Raji (cell line): Measurements from ENCODE around the gene SCTR.

Source experiments
- POLR2A ChIP-seq: IDR thresholded peaks from 2 replicates; pipeline ENCODE4 v1.6.1; 2011; ENCODE audit warnings: low read depth, low read length, control low read depth; ENCODE audit not compliant: insufficient read depth

SCTR gene

DNA sequence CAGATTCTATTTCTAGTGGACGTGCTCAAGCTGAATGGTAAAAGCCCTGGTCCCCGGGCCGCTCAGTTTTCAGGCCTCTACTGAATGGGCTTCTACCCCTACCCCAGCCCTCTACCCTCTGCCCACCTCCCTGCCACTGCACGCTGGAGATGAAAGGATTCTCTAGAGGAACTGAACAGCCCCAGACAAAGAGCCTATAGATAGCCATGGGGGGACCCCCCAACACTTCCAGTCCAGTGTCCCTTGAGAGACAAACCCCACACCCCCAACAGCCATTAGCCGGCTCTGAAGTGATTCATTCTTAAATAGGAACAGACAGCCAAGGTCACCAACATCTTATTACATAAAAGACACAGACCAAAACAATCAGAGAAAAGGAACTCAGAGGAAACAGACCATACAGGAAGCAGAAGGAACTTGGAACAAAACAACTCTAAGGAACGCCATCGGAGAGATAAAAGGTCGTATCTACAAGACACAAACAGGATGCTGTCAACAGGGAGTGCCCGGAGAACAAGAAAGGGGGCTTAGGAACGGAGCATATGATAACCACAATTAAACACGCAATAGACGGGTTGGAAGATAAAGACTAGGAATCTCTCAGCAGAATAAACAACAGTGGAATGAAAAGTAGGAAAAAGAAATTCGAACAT, 69.1 kb downstream of the SCTR start:
- TF ChIP-seq POLR2A = no peak

DNA sequence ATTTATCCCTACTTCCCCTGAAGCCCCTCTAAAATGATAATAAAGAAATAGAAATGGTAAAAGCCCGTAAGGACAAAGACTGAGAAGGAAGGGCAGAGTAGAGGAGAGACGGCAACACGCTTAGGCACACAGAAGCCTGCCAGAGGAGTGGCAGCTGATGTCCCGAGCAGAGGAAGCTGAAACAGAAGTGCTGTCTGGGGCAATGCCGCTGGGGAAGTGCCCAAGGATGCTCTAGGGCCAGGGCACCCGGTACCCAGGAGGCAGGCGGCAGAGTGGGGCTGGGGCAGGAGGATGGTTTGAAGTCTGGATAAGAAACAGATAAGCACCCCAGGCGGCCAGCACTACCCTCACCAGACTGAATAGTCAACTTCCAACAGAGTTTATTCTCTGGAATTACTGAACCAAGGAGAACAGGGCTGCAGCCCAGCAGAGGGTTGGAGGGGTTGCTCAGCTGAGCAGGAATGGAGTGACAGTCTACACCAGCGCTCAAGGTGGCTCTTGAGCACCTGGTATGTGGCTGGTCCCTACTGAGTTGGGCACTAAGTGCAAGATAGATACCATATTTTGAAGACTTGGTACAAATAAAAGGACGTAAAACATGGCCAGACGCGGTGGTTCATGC, 70.2 kb downstream of the SCTR start:
- TF ChIP-seq POLR2A = no peak

DNA sequence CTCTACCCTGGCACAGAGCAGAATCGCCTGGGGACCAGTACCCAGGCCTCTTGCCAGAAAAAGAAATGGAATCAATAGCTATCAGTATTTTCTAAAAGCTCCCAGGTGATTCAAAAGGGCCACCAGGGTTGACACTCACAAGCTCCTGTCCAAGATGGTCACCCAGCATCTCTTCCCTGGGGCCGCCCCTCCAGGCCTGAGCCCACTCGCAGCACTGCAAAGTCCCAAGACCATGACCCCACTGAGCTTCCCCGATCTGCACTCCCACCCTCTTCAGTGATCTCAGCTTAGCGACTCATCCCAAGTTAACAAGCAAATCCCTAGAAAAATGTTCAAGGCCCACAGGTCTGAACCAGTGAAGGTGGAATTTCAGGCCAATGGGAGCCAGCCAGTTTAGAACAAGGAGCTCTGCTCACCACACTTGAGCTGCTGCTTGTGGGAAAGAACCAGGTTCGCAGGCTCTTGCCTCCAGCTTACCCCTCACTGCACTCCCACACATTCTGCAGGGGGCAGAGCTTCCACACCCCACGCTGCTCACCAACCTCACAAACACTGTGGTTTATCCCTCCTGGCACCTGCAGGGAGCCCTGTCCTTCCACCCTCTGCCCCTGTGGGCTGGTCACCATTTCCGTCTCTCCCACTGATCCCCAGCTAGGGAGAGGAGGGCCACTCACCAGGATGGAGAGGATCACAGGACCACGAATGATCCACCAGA, 72.8 kb downstream of the SCTR start:
- TF ChIP-seq POLR2A = no peak

DNA sequence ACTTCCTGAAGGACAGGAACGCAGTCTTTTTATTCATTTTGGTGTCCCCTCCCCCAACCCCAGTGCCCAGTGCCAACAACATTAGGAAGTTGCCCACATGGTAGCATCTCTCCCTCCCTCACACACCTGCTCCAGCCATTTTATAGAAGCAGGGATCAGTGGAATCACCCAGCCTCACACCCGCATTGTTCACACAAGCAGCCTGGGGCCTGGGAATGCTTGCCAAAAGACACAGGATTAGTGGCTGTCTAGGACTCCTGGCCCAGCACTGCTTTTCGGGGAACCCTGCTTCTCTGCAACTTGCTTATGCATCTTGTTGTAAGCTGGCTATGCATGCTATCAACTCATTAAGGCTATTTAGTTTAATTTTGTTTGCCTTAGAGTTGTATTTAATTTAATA, 74.8 kb downstream of the SCTR start:
- TF ChIP-seq POLR2A = no peak

DNA sequence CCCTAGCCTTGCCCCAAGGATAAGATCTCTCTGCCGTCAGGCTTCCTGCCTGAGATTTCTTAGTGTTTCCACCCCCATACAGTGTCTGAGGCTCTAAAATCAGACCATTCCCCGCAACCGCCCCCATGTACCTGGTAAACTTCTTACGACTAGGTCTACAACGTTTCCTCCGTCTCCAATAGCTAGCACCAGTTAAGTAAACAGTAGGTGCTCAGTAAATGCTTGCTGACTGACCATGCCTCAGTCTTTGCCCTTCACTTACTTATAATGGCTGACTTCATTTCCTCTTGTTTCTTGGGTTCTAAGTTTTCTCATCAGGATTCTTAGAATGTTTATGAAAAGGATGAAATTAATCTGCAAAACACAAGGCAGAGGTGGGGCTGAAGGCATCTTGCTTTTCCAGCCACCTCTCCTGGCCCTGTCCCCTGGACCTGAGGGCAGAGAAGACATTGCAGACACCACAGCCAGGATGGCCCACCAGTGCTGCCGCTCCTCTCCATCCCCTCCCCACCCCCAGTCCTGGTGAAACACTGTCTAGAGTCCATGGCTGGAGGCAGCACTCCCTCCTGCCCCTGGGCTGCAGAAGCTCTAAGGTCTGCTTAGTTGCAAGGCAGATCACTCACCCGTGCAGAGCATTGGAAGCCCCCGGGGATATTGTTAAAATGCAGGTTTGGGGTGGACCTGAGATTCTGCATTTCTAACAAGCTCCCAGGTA, 75.7 kb downstream of the SCTR start:
- TF ChIP-seq POLR2A = no peak

DNA sequence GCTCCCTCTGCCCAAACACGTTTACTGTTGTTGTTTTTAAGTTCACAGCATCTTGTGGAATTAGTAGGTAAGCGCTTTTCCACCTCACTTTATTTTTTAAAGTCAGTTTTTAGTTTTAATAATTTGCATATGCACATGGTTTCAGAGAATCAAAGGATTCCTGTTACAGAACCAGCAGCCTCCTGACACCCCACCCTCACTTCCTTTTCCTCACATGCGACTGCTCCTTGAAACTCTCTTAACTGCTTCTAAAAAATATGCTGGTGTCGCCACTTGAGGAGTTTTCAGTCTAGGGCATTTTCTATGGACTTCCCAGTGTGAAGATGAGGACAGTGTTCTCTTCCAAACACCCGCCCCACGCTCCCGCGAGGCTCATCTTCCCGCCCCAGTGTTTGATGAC, 78.2 kb downstream of the SCTR start:
- no peak for TF ChIP-seq POLR2A

DNA sequence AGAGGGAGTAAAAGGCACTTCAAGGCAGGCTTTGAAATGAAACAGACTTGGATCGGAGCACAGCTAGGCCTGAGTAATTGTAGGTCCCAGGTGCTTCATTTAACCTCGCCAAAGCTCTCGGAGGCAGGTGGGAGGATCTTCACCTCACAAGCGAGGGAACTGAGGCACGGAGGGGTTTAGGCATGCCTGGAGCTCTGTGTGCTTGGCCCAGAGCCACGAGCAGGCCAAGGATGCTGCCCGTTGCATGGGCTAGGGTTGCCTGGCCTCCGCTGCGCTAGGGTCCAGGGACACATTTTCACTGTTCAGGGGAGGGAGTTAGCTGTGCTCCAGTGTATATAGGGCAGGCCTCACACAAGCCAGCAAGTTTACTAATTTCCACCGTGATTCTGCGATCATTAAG, 81.4 kb downstream of the SCTR start:
- TF ChIP-seq POLR2A = no peak

DNA sequence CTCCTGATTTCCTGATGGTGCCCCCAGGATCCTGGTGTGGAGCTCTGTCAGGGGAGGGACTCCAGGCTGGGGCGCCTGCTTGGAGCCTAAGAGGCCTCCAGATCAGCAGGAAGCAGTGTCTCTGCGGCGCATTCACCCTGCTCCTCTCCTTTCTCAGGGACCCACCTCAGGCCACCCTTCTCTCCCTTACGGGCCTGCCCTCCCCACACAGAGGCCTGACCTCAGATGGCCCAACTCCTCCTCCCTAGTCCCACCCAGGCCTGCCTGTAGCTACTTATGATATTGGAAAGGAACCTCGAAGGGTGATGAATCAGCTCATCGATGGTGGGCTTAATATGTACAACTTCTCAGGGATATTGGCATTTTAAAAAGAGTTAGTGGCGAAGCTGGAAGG, 82.1 kb downstream of the SCTR start:
- TF ChIP-seq POLR2A = no peak

DNA sequence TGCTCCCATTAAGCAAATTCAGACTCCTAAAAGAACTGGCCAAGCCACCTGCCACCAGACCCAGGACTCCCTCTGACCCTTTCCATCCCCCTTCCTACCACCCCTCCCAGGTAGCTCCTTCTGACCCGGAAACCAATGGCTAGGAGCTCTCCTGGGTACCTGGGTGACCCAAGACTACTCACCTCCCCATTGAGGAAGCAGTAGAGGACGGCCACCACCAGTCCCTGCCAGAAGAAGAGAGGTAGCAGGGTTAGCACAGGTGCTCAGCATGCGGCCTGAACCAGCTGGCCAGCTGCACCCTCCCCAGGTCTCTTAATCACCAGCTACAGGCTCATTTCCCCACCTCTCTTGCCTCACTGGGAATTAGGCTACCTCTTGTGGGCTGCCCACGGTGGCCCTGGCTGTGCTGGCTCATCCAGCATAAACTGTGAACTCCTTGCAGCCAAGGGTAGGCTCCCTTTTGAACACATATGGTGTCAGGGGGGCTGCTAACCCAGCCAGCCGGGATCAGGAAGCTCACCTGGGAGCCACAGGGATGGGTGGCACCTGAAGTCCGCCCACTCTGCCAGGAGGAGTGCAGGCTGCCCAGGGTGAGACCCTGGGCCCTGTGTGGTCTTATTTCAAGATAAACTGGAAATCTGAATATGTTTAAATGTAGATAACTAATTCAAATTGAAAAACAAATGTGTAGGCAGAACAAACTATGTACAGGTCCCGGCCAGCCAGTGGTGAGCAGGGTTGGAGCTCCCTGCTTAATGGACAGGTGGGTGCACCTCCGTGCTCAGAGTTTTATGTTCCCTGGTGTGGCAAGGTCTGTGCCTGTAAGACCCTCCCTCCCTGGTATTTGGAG, 82.7 kb downstream of the SCTR start:
- TF ChIP-seq POLR2A = no peak

DNA sequence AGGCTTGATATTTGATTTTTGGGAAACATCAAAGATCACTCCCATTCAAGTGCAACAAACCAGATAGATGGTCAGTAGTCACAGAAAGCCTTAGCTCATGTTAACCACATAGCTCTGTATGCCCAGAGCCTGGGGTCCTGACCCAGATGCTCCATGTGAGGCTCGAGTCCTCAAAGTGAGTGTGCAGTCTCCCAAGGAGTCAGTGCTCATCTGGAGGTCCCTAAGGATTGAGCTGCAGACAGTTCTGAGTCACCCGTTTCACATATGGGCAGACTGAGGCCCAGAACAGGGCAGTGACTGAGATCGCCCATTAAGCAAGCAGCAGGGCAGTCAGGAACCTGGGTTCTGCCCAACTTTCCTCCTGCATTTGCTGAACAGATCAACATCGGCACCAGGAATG, 83.4 kb downstream of the SCTR start:
- TF ChIP-seq POLR2A = no peak

DNA sequence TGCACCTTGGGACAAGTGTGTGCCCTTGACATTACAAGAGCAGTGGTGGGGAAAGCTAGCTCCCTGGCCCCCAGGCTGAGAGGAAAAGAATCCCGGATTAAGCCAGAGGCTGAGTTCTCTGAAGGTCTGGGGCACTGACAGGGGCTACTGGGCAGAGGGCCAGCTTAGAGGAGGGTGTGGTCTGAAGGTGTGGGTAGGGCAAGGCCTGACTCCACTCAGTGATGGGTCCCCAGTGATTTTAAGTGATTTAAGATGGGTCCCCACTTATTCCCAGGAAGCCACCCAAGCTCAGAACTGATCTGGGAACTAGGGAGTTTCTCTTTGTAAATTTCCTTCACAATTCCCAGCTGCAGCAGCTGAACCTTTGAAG, 83.8 kb downstream of the SCTR start:
- no peak for TF ChIP-seq POLR2A

DNA sequence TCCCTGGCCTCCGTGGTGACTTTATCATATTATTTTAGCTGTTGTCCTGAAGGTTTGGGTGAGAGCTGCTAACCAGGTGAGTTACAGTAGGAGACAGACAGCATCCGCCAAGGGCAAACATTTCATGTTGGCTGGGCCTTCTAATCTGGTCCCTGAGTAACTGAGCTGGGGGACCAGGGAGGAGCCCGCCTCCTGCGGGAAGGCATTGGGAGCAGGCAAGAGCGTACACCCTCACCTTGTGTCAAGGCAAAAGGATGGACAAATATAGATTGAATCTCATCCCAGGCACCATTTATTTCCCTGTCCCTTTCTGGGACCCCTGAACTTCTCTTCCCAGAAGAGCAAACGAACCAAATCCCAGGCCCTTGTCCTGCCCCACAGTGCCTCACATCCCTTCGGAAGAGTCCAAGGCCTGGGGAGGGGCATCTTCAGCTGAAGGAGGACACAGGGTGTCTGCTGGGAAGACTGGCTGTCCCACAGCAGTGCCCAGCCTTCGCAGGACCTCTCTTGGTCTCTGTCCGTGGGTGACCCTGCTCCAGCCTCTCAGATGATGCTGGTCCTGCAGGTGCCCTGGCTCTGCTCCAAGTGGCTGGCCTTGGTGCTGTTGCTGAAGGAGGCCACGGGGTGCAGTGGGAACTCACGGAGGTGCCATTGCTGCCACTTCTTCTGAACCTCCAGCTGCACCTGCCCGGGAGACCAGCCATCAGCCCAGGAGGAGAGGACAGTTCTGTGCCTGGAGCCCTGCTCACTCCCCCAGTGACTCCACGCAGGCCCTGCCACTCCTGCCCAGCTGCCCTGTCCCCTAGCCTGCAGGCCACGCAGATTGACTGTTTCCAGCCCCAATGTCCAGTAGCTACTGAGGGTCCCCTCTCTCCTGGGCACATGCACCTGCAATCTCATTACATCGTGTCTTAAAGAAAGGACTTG, 84.4 kb downstream of the SCTR start:
- TF ChIP-seq POLR2A = no peak

DNA sequence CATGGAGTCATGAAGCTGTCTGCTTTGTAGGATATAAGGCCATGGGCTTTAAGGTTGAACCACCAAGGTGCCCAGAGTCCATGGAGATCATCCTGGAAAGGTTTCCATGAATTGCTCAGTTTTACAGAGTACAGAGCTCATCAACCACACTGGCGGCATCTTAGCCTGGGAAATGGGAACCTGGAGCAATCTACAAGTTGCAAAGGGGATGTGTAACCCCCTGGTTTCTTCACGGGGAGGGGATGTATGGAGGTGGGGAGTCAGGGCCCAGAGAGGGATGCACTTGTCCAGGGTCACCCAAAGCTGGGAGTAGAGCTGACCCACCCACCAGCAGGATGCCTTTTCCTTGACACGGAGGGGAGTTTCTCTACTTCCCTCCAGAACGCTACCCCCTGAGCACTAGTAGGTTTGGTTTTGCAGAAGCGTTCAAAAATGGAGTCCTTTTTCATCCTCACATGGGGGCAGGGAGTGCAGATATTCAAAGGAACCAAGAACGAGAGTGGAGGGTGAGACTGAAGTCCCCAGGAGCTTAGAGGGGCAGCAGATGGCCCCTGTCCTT, 85.5 kb downstream of the SCTR start:
- no peak for TF ChIP-seq POLR2A

DNA sequence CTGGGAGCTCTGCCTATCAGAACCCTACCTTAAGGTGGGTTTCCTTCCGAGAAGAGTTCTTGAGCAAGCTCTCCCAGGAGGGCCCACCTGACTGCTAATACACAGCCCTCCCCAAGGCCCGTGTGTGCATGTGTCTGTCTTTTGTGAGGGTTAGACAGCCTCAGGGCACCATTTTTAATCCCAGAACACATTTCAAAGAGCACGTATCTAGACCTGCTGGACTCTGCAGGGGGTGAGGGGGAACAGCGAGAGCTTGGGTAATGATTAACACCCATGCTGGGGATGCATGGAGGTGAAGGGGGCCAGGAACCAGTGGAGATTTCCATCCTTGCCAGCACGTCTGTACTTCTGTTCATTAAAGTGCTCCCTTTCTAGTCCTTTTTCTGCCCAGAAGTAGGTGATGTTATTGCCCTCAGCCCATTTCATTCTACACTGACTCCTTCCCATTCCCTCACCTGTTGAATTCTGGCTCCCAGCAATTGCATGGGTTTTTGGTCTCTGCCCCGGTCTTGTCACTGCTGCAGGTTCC, 86.1 kb downstream of the SCTR start:
- no peak for TF ChIP-seq POLR2A
